Measurements from ENCODE around the gene KIF5B.
"Not testable (repeated sequence)": the region's sequence is repeated elsewhere in the genome, so short reads cannot be mapped to it uniquely, and the experiment has no call there.

KIF5B gene

DNA sequence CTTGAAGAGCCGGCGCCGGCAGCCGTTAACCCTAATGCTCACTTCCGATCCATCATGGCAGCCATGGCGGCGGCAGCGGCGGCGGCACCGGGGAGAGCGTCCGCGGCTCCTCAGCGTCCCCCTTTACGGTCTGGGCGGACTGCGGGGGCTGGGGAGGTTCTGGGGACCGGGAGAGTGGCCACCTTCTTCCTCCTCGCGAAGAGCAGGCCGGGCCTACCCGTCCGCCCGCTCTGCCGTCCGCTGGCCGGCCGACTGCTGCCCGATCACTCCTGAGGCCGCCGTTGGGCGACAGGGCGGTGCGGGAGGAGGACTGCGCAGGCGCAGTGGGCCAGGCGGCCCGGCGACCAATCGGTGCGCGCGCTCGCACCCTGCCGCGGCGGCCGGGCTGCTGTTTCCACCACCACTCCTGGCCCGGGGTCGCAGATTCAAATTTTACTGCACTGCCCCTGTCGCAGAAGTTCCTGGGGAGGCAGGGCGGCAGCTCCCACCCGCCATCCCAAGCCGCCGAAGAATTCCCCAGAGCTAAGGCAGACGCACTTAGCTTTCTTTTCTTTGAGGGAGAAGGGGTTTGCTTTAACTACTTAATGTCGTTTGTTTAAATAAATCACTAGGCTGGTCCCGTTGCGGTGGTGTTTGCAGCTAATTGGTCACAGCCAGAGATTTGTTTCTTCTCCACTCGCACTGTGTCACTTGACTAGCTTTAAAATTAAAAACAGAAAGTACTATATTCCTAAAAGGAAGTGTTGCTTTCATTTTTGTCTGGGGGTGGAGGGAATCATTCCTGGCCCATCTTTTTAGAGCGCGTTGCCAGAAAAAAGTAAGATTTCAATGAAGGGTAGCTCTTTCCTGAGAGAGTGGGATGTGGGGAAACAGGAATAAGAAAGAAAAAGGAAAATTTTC lies at the start of gene KIF5B:
Gene KIF5B, minus strand, starts transcription at position 290 of the 900 bp plus-strand sequence. CDS start 452 bp downstream, outside the sequence.
- peak; percentile 84 for DNase-seq

DNA sequence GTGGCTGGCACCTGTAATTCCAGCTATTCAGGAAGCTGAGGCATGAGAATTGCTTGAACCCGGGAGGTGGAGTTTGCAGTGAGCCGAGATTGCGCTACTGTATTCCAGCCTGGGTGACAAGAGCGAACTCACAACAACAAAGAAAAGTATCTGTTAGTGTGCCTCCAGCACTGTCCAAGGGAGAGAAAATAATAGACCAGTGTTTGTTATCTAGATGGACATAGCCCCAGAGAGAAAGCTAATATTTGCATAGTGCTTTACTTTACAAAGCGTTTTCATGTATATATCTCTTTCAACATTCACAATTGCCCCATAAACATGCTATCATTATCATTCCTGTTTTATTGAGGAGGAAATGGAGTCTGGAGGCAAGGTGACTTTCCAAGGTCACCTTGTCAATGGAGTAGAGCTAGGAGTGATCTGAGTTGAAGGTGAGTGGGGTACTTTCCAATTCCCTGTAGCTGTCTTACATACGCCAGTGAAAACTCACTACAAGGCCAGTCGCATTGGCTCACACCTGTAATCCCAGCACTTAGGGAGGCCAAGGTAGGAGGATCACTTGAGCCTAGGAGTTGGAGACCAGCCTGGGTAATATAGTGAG lies 49.7 kb upstream of the KIF5B start:
- DNase-seq, result no peak

DNA sequence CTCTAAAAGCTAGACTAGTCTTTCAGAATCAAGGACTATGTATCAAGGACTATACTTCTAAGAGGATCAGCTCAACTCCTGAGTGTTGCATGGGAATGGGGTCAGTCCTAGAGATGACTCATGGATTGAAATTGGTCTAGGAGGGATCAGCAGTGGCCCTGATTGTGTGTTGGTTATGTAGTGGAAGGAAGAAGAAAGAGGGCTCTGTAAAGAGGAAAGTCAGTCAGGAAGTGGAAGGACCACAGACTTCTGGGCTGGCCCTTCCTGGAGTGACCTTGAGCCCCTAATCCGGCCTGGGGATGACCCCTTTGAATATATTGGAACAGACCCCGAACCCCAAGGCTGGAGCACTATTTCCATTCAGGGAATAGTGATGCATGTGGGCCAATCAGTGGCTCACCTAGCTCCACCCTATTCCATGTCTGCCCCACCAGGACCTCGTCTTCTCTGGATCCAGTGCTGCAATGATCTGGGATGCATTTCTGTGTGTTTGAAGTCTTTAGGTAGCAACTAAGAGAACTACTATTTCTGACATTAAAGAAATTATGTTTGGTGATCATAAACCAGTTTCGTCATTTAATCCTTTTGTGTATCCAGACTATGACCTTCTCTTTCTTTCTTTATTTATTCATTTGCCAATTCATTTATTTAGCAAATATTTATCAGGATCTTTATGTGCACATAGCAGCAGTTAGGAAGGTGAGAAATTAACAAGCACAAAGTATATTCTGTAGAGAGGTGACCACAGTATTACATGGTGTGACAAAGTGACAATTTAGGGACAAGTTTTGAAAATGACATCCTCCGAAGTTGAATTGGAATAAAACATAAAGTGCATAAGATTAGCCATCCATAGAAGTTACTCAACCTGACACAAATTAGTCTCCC lies 48.6 kb upstream of the KIF5B start:
- DNase-seq, result no peak

DNA sequence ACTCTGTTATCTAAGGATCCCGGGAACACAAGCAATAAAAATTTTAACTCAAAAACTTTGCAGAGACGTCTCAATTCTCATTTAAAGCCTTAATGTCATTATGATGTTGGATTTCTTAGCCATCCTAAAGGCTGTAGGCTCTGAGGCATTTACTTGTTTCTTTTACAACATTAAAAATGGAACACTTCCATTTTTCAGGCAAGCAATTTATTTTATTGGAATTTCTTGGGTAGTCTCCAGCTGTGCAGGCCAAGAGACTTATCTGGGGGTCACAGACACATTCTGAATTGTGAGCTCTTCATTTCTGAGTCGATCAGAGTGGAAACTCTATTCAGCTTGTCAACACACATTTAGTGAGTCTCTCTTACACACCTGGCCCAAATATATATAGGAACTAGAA lies 48.0 kb upstream of the KIF5B start:
- DNase-seq, result no peak

DNA sequence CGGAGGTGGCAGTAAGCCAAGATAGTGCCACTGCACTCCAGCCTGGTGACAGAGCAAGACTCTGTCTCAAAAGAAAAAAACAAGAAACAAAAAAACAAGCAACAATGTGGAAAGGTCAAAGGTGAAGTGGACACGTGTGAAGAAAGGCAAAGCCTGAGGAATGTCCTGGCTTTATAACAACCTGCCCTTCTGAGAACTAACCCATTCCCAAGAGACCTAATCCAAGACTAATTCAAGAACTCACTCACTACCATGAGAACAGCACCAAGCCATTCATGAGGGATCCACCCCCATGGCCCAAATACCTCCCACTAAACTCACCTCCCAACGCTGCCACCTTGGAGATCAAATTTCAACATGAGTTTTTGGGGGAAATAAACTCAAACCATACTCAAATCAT lies 47.5 kb upstream of the KIF5B start:
- no peak for DNase-seq

DNA sequence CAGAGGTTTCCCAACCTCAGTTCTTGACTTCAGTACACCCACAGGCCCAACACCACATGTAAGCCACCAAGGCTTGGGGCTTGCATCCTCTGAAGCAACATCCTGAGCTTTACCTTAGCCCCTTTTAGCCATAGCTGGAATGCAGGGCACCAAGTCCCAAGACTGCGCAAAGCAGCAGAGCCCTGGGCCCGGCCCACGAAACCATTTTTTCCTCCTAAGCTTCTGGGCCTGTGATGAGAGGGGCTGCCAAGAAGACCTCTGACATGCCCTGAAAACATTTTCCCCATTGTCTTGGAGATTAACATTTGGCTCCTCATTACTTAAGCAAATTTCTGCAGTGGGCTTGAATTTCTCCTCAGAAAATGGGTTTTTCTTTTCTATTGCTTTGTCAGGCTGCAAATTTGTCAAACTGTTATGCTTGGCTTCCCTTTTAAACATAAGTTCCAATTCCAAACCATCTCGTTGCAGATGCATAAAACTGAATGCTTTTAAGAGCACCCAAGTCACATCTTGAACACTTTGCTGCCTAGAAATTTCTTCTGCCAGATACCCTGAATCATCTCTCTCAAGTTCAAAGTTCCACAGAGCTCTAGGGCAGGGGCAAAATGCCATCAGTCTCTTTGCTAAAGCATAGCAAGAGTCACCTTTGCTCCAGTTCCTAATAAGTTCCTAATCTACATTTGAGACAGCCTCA lies 42.5 kb upstream of the KIF5B start:
- not testable (repeated sequence) for DNase-seq

DNA sequence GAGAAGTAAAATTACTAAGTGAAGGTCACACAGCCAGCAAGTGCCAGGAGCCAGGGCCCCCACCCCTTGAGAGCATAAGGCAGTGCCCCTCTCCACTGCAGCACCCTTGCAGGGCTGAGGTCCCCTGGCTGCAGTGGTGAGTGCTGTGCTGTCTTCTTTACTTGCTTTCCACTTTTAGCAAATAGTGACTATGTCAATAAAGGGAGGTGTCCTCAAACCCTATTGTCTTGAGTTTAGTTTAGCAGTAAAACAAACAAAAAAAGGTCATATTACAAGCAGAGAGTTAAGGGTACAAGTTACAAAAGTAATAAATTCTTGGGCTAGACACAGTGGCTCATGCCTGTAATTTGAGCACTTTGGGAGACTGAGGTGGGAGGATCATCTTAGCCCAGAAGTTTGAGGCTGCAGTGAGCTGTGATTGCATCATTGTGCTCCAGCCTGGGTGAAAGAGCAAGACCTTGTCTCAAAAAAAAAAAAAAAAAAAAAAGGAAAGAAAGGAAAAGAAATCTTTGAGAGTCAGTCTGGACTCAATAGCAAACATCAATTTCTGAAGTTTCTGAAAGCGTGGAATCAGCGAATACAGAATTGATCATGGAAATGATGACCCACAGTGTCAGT lies 39.0 kb upstream of the KIF5B start:
- no peak for DNase-seq

DNA sequence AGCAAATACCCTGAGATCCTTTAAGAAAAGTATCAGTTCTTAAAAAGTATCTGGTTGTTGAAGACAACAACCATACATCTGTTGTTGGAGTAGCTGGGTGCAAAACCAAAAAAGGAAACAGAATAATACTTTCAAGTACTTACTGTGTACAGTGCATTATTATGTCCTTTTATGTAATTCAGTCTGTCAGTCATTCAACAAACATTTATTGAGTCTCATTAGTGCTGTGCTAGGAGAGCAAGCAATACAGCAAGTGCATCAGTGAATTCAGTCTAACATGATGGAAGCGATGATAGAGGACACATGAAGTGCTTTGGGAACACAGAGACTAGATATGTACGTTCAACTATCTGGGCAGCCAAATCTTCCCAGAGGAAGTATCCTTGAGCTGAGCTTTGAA lies 37.4 kb upstream of the KIF5B start:
- no peak for DNase-seq

DNA sequence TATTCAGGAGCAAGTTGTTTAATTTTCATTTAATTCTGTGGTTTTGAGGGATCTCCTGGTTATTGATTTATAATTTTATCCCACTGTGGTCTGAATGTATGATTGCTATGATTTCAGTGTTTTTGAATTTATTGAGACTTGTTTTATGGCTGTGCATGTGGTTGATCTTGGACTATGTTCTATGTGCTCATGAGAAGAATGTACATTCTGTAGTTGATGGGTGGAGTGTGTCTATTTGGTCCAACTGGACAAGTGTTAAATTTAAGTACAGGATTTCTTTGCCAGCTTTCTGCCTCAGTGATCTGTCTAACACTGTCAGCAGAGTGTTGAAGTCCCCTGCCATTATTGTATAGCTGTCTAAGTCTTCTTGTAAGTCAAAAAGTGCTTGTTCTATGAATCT lies 34.8 kb upstream of the KIF5B start:
- DNase-seq, result no peak

DNA sequence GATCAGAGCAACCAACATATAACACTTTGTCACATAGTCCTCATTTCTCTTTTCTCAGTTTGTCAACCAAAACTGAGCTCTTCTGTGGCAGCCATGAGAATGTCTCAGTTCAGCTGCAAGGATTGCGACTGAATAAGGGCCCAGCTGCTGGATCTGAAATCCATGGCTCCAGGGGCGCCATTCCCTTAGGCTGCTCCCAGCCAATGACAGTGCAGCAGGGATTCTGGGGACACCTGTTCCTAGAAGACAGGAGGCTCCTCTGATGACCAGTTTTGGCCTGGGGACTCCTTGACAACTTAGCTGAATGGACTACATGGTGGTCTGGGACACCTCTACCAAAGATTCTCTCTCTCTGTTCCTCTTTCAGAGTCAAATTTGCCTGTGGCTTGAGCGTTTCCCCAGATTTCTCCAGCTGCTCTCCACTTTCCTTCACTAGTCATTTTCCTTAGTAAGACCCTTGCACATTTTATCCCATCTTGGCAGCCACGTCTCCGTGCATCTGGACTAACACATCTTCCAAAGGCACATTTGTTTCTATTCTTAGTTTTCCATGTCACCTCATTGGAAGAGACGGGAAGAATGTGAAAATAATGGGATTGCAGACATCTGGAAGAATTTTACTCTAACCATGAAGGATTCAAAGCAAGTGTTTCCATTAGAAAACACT lies 28.1 kb upstream of the KIF5B start:
- DNase-seq, result no peak

DNA sequence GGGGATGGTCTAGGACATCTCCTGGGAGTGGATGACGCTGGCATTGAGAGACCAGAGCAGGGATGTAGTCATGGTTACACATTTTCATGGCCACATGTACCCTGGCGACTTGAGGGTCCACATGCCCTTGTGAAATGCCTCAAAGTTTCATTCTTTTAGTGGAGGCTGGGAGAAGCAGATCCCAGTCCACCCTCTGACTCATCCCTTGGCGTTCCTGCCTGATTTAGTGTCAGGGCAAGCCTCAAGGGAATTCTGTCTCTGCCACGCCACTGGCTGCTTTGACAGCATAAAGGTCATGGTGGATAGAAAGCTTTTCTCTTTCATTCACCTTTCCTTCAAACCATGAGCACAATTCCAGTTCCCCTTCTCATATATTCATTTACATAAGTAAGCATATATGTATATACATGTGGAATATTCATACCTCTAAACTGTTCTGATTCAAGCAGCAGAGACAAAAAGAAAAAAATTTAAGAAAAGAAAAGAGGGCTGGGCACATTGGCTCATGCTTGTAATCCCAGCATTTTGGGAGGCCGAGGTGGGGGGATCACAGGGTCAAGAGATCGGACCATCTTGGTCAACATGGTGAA lies 21.8 kb upstream of the KIF5B start:
- DNase-seq, result no peak

DNA sequence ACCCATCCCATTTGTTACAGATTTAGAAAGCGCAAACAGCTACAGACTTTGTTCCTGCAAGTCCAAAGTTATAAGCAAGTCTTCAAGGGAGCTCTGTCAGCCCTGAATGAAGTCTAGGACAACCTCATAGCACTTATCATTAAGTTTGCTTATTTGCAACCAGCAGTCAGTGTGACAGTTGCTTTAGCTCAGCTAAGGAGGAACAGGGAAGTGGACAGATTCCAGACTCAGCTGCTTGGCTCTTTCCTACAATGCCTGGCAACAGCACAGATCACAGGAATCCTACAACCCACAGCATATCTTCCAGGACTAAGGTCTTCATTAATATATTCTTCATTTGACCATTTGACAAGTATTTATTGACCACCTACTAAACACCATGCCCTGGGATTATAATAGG lies 17.4 kb upstream of the KIF5B start:
- no peak for DNase-seq

DNA sequence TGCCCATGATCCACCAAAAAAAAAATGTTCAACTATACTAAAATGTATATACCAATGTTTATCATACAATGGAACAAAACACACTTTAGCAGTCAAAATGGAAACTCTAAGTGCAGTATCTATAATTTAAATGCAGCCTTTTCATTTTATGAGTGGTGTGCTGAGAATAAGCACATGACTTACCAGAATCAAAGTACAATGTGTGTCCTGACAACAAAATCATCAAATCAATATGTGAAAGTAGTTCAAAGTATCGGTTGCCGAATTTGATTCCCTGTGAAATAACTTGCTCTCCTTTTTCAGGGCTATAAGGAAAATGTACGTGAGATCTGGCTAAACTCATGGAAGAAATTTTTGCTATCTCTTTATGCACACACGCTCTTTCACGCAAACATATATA lies 16.9 kb upstream of the KIF5B start:
- DNase-seq, result no peak

DNA sequence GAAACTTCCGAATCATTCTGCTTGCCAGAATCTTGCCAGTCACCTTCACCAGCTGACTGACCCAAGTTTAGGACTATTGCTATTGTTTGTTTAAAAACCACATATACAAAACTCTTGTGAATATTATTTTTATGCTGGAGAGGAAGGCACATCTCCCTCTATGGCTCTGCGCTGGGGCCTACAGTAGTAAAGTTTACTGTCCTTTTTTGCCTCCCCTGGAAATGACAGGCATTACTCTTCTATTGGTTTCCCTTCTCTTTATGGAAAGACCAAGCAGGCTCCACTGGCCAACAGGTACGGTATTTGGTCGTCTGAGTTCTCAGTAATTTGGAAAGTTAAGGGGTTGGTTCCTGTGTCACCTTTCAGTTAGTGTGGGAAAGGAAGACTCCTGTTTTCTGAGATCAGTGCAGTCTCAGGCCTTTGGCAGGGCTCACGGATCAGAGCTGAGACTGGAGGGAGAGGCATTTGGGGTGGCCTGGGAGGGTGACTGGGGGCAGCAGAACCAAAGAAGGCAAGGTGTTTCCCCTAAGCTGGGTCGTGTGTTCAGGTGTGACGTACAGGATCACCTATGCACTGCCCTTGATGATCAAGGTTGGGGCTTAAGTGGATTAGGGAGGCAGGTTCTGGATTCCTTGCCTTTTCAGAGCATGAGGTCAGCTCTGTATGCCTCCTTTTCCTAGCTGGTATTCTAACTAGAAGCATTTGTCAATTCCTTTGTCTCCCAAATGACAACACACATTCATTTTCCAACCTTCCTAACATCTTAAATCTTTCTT lies 16.0 kb upstream of the KIF5B start:
- no peak for DNase-seq

DNA sequence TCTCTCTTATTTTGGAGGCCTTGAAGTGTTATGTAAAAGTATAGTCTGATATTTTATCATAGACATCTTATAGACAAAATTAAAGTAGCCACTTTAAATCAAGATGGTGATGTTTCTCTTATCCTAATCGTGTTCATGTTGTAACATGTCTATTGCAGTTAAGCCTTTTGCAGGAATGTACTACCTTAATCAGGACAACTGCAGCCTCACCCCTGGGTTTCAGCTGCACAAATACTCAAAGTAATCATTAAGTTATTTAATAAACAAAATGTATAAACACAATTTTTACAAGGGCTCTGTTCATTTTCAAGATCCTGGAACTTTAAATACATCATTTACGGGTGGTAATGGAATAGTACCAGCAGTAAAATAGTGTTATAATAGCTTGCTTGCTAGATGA lies 14.4 kb upstream of the KIF5B start:
- DNase-seq, result no peak

DNA sequence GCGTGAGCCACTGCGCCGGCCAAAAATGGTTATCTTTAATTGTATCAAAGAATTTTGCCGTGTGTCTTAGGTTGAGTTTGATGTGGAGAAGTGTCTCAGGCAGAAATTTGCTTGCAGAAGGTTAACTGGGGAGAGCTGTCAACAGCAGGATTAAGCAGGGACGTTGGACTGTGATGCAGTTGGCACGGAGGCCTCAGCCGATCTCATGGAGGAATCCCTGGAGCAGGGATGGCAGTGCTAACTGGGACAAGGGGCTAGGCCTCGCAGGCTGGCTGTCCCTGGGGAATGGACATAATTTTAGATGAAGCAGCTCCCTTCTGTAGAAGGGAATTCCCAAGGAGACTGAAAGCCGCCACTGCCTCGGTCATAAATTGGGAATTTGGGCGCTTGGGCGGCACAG lies 12.3 kb upstream of the KIF5B start:
- DNase-seq, result no peak

DNA sequence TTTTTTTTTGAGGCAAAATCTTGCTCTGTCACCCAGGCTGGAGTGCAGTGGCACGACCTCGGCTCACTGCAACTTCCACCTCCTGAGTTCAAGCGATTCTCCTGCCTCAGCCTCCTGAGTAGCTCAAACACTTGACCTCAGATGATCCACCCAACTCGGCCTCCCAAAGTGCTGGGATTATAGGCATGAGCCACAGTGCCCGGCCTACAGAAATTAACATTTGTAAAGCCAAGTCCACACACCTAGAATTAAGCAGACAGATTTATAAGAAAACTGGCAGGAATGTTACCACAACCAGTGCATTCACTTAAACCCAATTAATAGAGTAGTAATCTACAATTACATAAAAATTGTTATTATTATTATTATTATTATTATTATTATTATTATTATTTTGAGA lies 11.7 kb upstream of the KIF5B start:
- not testable (repeated sequence) for DNase-seq

DNA sequence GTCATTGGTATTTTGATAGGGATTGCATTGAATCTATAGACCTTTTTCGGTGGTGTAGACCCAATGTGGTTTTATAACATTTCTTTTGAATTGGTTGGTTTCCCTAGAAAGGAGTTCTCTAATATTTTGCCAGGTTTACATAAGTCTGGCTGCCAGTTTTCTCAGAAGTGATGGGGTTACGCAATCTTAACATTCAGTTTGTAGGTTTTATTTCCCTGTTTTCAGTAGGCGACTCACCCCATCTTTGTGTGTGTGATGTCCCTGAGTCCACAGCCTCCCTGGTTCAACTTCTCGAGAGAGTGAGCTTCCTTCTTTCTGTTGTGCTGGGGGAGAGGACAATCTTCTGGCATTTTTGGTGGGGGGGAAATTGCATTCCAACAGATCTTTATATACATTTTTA lies 9.6 kb upstream of the KIF5B start:
- no peak for DNase-seq

DNA sequence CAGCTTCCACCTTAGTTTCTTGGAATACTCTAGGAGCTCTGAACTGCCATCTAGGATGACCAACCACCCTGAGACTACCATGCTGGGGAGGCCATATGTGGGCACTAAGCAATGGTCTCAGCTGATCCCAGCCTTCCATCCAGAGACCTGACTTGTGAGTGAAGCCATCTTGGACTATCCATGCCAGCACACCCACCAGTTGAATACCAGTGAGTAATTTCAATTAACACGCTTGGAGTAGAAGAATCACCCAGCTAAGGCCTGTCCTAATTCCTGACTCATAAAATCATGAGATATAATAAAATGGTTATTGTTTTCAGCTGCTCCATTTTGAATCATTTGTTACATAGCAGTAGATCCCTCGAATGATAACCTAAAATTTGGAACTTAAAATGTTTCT lies 5.2 kb upstream of the KIF5B start:
- DNase-seq, result no peak

DNA sequence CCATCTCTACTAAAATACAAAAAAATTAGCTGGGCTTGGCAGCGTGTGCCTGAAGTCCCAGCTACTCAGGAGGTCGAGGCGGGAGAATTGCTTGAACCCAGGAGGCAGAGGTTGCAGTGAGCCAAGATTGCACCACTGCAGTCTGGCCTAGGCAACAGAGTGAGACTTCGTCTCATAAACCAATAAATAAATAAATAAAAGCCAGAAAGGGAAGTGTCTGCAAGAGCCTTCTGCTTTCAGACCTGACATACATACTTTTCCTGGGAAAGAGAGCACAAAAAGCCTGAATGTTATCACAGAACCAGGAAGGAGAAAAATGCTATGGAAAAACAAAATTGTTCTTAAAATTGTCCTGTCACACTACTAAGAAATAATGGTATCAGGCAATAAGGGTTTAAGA lies 4.1 kb upstream of the KIF5B start:
- no peak for DNase-seq

DNA sequence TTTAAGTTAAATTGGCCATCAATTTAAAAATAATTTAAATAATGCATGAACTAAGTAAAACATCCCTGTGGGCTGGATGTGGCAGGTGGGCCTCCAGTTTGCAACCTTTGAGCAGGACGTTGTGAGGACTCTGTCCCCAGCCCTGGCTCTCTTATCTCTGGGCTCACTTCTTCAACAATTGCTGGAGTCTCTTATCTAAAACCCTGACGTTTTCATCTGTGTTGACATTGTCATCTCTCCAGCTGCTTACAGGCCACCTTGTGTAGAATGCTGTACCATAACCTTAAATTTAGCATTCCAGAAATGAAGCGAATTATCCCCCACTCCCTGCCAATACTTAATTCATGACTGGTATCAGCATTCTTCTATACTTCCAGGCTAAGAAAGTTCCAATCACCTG lies 3.2 kb upstream of the KIF5B start:
- no peak for DNase-seq

Data from activated gamma-delta T cell treated with Interleukin-2 at 50 U/mL for 16 hours (primary cell).